ENCODE data around the gene EDDM13. TPM values are rescaled to one million over a fixed set of nuclear protein-coding genes. Genes with fewer than 3 reads are reported as not detected.

Gene EDDM13
- total and polyA plus RNA-seq, 2 of the 8 experiments (the other 6 are each of a cell fraction or from before 2014, with no cell fraction given): not detected

DNA sequence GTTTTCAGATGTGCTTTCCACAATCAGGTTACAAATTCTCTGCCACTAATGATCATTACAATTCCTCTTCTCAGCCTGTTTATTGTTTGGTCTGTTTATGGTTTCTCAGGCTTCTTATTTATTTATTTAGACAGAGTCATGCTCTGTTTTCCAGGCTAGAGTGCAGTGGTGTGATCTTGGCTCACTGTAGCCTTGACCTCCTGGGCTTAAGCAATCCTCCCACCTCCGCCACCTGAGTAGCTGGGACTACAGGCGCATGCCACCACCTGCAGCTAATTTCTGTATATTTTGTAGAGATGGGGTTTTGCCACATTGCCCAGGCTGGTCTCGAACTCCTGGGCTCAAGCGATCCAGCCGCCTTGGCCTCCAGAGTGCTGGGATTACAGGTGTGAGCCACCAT, 44.2 kb downstream of the EDDM13 start:
- DNase-seq (ENCODE audit: low read depth in 1 of 2, low spot score in 2 of 2) (no peak), FAIRE-seq (no peak)
- H3K79me2 ChIP-seq (ENCODE audit: control insufficient read depth in 1 of 2, insufficient read depth in 2 of 2, low read length in 2 of 2): no peaks in the 10 kb centered on the region
- H4K91ac ChIP-seq (replicated peaks; ENCODE audit: insufficient read length, low read length): no peak overlapping the region
- no peak overlapping the region for H4K5ac ChIP-seq (ENCODE audit: insufficient read length, low read depth, low read length)
- no peaks in the 10 kb centered on the region for H3K79me1 ChIP-seq (ENCODE audit: low read depth, low read length)
- CTCF ChIA-PET (ENCODE audit: partially characterized antibody): no interaction called here
- WGBS, 2 experiments (ENCODE audit: extremely low coverage in 1 of 2, insufficient coverage in 1 of 2, insufficient read length in 1 of 2, insufficient replicate concordance in 2 of 2, low coverage in 1 of 2, low lambda C conversion rate in 2 of 2, missing lambda C conversion rate in 1 of 2): 86% methylated on average over 5 of the region's 5 CpGs; no CpG with 5 or more reads in 1 of the 2 experiments
- no peak overlapping the region for H2BK12ac ChIP-seq (ENCODE audit: low read depth, low read length)
- peaks cover 0 to 3% (median 1%) of the 10 kb centered on the region in 4 experiments; a peak in 2 of 7 replicates for H3K4me1 ChIP-seq (replicated peaks in 1 of 4; ENCODE audit: control insufficient read depth in 3 of 4, insufficient read depth in 4 of 4, low read length in 3 of 4)
- H3K4me3 ChIP-seq (ENCODE audit: extremely low read depth in 1 of 4, insufficient read depth in 2 of 4, low read depth in 3 of 4, low read length in 4 of 4): no peak overlapping the region
- H2BK120ac ChIP-seq (replicated peaks; ENCODE audit: low read depth, low read length): no peak overlapping the region
- H4K20me1 ChIP-seq (replicated peaks in 1 of 2; ENCODE audit: control insufficient read depth in 1 of 2, insufficient read depth in 2 of 2, low read length in 2 of 2): no peaks in the 10 kb centered on the region
- H3K23ac ChIP-seq (ENCODE audit: insufficient read length): no peak overlapping the region
- POLR2A ChIA-PET (ENCODE audit: partially characterized antibody): no interaction called here
- no peak overlapping the region for H2BK5ac ChIP-seq (ENCODE audit: low read depth, low read length)
- no peak overlapping the region for H4K8ac ChIP-seq (ENCODE audit: extremely low read depth, insufficient read depth, low read length)
- H2BK15ac ChIP-seq (ENCODE audit: low read length): no peak overlapping the region
- no peaks in the 10 kb centered on the region for H3K36me3 ChIP-seq (ENCODE audit: control insufficient read depth in 2 of 4, insufficient read depth in 4 of 4, low read length in 3 of 4)
- no peak overlapping the region for H2AK5ac ChIP-seq (ENCODE audit: low read depth, low read length)
- H2AFZ ChIP-seq (ENCODE audit: low read length): no peak overlapping the region
- H3K27ac ChIP-seq (ENCODE audit: low read depth, low read length): no peak overlapping the region
- no peaks in the 10 kb centered on the region; a peak in 1 of 7 replicates for H3K27me3 ChIP-seq (replicated peaks in 1 of 4; ENCODE audit: control insufficient read depth in 3 of 4, extremely low read depth in 1 of 4, insufficient read depth in 3 of 4, low read length in 3 of 4)
- no peak overlapping the region for H3K18ac ChIP-seq (ENCODE audit: extremely low read depth, low read length)
- no peak overlapping the region for H3K4ac ChIP-seq (replicated peaks; ENCODE audit: insufficient read length, low read depth, low read length)
- H3K23me2 ChIP-seq (ENCODE audit: low read depth, low read length): no peaks in the 10 kb centered on the region; the same call in 1 of the 2 replicates
- H3K14ac ChIP-seq (ENCODE audit: insufficient read length): no peak overlapping the region
- no peak overlapping the region for H3K9ac ChIP-seq (replicated peaks in 1 of 4; ENCODE audit: extremely low read depth in 1 of 4, low read depth in 3 of 4, low read length in 3 of 4)
- H3K56ac ChIP-seq (replicated peaks; ENCODE audit: insufficient read length, low read depth, low read length): no peak overlapping the region
- no peak overlapping the region for H3K4me2 ChIP-seq (ENCODE audit: insufficient read depth in 1 of 2, low read depth in 2 of 2, low read length in 2 of 2)
- no peaks in the 10 kb centered on the region for H3K9me3 ChIP-seq (ENCODE audit: insufficient read depth in 2 of 2, low read depth in 1 of 2, low read length in 1 of 2)
- no peak overlapping the region for H2BK20ac ChIP-seq (ENCODE audit: low read length)
- TF ChIP-seq JUN (IDR thresholded peaks at IDR 0.05; ENCODE audit: low read depth, low read length) (no peak), CBX8 (IDR thresholded peaks at IDR 0.05; ENCODE audit: borderline replicate concordance, low read depth, low read length) (no peak), ATF3 (IDR thresholded peaks at IDR 0.05; ENCODE audit: insufficient read depth, low read depth, low read length) (no peak), E2F6 (IDR thresholded peaks at IDR 0.05) (no peak), CHD1 (IDR thresholded peaks at IDR 0.05; ENCODE audit: low read depth, low read length) (no peak), YY1 (IDR thresholded peaks at IDR 0.05; ENCODE audit: low read depth, low read length) (no peak), HDAC6 (IDR thresholded peaks at IDR 0.05; ENCODE audit: low read depth, low read length) (no peak), CTBP2 (IDR thresholded peaks at IDR 0.05; ENCODE audit: borderline replicate concordance, insufficient read depth, insufficient read length, low read length) (no peak), GTF2F1 (IDR thresholded peaks at IDR 0.05; ENCODE audit: borderline replicate concordance, low read depth, low read length) (no peak), POLR2A (IDR thresholded peaks at IDR 0.05; ENCODE audit: control extremely low read depth in 1 of 2, low read depth in 2 of 2, low read length in 2 of 2) (no peak)
- TF ChIP-seq, protein P1, sequence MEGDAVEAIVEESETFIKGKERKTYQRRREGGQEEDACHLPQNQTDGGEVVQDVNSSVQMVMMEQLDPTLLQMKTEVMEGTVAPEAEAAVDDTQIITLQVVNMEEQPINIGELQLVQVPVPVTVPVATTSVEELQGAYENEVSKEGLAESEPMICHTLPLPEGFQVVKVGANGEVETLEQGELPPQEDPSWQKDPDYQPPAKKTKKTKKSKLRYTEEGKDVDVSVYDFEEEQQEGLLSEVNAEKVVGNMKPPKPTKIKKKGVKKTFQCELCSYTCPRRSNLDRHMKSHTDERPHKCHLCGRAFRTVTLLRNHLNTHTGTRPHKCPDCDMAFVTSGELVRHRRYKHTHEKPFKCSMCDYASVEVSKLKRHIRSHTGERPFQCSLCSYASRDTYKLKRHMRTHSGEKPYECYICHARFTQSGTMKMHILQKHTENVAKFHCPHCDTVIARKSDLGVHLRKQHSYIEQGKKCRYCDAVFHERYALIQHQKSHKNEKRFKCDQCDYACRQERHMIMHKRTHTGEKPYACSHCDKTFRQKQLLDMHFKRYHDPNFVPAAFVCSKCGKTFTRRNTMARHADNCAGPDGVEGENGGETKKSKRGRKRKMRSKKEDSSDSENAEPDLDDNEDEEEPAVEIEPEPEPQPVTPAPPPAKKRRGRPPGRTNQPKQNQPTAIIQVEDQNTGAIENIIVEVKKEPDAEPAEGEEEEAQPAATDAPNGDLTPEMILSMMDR (IDR thresholded peaks at IDR 0.05; ENCODE audit: control extremely low read depth in 1 of 3, insufficient read depth in 1 of 3, low read depth in 1 of 3, low read length in 3 of 3): no peak
